ENCODE results near the gene EPC1.
"Not testable (repeated sequence)": the region's sequence is repeated elsewhere in the genome, so short reads cannot be mapped to it uniquely, and the experiment has no call there.

EPC1 gene

DNA sequence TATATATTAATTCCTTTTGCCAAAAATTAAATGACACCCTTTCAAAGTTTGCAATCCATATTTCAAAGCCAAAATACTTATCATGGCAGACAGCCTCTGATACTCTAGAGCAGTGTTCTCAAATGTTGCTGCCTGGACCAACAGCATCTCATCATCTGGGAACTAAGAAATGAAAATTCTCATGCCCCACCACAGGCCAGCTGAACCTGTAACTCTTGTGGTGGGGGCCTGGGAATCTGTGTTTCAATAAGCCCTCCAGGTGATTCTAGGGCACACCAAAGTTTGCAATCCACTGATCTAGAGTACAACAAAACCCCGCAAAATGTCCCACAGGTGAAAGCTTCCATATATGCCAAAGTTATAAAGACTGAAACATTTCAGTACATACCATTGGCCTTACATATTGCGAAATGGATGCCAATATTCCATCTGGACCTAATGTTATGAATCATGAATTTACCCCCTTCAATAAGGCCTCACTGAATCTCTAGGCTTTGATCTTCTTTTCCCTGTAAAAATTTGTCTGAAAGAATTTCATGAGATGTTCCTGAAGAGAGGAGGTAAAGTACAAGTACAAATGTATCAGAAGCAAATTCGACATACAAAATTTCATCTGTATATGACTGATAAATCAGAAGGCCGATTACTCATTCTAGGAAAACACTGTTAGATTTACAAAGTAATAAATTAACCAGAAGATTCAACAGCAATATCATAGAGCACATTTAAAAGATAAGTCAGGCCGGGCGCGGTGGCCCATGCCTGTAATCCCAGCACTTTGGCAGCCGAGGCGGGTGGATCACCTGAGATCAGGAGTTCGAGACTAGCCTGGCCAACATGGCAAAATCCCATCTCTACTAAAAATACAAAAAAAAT, 25.3 kb upstream of the EPC1 start:
- no peak for DNase-seq

DNA sequence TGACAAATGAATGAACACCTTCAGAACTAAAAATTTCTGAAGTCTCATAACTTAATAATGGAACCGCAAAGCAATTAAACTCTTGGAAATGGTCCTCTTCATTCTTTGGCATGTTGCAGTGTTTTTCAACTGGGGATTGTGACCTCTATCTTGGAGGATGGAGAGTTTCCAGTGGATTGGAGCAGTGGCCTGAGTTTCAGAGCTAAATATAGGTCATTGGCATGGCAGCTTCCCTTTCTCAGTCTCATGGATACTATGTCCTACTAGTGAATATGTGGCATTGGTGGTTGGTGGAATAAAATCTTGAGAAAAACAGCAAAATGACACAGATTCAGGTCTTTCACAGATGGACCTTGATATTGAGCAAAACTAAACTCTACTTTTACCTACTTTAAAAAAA, 24.1 kb upstream of the EPC1 start:
- no peak for DNase-seq

DNA sequence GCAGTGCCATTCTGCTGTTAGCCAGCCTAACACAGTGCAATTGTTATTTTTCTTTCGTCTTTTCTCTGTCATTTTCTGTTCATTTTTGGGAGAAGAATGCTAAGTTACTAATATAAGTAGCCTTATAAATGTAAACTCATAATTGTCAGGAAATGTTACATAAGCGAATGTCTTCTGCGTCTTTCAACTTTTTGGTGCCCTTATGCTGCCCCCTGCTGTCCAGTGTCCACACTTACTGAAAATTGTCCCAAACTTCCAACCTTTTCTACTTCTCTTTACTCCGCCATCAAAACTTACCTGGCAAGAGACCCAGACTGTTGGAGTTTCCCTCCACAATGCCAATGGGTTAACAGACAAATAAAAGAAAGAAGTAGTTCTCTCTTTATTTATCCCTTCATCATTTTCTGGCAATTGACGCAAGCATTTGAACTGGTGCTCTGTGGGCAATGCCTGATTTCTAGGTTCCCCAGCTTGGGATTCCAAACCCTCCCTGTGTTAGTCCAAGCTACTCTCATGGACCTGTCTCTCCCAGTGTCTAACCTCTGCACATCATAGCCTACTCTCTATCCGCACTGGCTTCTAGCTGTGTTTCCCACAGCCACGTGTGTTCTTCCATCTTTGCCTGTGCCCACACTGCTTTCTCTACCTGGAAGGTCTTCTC, 21.0 kb upstream of the EPC1 start:
- DNase-seq, result peak; percentile 25

DNA sequence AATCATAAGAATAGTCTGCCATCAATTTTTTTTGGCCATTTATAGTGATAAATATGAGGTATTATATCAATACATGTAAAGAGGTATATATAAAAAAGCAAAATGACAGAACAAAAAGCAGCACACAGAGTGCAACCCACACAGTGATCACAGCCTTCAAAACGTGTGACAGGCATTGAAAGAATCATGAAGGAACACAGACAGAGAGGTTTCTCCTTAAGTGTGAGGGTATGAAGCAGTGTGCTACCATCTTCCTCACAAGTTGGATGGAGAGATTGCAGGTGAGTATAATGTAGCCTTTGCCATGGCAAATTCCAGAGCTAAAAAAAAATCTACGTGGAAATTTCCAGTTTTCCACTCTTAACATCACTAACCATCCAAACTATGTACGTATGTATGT, 19.6 kb upstream of the EPC1 start:
- no peak for DNase-seq

DNA sequence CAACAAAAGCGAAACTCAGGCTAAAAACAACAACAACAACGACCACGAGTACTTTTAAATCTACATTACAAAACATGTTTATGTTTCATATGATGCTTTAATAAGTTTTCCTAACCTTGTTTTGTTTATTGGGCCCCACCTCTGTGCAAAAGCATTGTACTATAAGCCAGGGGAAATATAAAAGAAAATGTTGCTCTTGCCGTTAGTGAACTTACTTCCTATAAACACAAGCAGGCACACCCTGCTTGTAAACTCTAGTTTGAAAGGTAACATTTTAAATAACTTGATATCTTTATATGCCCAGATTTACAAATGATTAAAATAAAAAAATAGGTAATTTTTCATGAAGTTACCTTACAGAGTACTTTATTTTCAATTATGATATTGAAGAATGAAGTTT, 19.2 kb upstream of the EPC1 start:
- no peak for DNase-seq

DNA sequence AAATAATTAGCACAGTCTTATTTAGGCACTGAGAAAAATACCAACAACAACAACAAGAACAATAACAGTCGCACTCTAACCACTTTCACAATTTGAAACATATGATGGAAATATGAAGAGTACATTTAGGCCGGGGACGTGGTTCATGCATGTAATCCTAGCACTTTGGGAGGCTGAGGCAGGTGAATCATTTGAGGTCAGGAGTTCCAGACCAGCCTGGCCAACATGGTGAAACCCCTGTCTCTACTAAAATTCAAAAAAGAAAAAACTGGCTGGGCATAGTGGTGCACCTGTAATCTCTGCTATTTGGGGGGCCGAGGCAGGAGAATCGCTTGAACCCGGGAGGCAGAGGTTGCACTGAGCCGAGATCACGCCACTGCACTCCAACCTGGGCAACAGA, 18.4 kb upstream of the EPC1 start:
- DNase-seq, result not testable (repeated sequence)

DNA sequence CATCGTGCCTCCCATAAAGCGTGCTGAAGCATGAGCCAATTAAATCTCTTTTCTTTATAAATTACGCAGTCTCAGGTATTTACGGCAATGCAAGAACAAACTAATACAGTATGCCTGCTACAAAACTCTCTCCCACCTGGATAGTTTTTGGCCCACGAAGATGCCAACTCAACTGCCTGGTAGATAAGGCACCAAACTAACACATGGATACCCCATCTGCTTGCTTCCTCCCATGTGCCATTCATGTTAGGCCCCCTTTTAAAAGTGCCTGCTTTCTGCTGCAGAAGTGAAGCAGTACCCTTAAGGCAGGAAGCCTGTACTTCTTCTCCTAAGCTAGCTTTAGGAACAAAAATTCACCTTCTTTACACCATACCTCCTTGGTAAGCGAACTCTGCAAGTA, 15.6 kb upstream of the EPC1 start:
- no peak for DNase-seq

DNA sequence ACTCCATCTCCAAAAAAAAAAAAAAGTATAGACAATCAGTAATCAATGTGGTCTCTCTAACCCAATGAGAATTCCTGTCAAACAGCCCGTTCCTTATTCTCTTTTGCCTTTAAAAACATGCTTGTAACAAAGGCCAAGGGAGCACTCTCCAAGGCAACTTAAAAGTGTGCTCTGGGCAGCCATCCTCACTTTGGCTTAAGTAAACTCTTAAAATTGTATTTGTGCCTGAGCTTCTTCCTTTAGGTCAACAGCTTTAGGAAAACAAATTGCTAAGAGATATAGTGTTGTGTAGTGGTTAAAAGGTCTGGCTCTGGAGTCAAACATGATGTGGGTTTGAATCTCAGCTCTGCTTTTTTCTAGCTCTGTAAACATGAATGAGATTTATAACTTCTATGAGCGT, 13.9 kb upstream of the EPC1 start:
- DNase-seq, result no peak

DNA sequence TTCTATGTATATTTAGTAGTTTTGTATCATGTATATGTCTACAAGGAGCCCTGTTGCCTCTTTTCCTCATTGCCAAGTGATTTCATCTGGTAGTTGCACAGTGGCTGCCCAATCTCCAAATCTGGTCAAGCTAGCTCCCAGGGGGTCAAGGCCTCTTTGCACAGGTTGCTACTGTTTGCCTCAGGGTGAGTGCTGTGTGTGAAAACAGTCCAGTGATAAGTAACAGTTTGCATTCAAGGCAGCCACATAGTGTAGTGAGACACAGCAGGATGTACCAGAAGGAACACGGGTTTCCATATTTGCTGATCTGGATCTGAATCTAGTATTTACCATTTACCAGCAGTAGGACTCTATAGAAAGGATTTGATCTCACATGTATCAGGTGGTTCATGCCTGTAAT, 13.3 kb upstream of the EPC1 start:
- no peak for DNase-seq

DNA sequence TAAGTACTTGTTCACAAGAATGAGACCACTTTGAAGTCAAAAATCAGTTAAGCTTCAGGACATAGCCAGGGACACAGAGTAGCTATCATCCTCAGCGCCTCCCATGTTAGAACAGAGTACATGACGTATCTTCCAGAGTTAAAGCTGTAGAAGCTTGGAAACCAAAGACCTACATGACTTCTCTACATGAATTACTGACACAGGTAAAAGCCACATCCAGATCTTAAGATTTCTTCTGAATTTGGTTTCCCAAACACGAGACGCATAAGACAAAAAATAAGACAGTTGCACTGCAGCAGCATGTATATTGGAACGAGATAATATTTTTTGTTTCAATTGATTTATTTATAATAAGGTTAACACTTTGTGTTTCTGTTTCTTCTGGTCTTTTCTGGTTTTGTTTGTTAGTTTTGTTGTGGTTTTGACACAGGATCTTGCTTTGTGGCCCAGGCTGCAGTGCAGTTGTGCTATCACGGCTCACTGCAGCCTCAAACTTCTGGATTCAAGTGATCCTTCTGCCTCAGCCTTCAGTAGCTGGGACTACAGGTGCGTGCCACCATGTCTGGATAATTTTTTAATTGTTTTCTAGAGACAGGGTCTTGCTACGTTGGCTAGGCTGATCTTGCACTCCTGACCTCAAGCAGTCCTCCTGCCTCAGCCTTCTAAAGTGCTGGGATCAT, 10.2 kb upstream of the EPC1 start:
- DNase-seq, result no peak

DNA sequence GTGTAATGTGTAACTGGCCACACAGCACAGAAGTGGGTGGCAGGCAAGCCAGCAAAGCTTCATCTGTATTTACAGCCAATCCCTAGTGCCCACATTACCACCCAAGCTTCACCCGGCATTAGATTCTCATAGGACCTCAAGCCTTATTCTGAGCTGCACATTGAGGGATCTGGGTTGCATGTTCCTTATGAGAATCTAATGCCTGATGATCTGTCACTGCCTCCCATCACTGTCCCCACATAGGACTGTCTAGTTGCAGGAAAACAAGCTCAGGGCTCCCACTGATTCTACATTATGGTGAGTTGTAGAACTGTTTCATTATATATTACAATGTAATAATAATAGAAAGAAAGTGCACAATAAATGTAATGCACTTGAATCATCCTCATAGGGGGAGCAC, 7.7 kb upstream of the EPC1 start:
- not testable (repeated sequence) for DNase-seq

DNA sequence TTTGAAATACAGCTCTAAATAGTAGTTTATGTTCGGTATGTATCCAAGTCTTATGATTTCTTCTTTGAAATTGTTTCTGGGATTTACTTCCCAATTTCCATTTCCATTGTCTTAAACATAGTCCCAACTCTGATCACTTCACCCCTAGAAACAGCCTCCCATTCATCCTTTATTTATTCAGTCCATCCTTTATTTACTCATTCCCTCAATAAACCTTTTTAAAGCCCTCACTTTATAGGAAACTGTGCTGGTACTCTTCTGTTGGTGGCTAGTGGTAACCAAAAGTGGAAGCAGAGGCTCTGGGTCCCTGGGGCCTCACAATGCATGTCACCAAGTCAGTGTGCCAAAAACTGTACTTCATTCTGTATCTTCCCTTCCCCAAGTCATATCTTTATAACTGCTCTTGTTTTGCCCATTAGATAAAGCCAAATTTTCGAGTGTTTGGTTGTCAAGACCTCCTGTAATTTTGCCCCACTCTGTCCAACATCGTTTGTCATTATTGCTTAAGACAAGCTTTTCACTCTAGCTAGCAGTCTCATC, 3.9 kb upstream of the EPC1 start:
- no peak for DNase-seq

DNA sequence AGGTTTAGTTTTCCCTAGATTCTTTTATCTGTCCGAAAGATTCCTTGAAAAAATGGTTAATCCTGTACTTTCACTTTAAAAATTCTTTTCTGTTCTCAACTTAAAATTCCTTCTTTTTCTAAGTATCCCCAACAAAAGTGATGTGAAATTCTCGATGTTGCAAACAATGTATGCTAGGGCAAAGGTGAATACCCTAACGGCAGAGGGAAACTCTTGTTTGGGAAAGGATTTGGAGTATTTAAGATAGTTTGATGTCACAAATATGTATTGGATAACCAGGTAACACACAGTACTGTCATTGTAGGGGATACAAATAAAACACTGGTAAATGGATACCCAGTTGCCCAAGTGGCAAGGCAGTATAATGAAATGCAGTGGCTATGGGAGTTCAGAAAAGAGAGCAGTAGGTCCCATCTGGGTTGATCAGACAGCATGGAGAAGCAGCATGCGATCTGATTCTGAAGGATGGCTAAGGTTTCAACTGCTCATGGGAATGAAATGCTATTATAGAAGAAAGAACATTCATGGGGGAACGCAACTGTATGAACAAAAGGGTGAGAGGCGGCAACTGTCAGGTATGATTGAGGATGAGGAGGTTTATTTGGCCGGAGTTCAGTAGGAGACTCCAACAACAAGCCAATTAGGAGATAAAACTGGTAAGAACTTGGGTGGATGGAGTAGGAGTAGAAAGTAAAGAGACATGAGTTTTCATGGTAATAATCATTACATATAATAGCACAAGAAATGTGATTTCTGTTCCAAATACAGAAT, 3.2 kb upstream of the EPC1 start:
- no peak for DNase-seq

DNA sequence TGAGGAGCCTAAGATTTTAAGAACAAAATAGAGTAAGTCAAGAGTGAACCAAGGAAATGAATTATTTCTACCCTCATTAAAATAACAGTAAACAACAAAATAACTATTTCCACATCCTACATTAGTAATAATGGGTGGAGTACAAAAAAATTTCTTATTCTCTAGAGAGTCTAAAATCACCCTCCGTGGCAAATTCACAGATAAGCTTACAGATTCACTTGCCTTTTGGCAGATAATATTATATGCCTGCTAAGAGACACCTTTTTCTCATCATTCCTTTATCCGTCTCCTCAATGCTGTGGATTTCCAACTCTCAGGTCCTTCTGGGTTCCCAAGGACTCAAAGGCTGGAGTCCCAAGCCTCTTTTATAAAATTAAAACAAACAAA, 2.2 kb upstream of the EPC1 start:
- no peak for DNase-seq

DNA sequence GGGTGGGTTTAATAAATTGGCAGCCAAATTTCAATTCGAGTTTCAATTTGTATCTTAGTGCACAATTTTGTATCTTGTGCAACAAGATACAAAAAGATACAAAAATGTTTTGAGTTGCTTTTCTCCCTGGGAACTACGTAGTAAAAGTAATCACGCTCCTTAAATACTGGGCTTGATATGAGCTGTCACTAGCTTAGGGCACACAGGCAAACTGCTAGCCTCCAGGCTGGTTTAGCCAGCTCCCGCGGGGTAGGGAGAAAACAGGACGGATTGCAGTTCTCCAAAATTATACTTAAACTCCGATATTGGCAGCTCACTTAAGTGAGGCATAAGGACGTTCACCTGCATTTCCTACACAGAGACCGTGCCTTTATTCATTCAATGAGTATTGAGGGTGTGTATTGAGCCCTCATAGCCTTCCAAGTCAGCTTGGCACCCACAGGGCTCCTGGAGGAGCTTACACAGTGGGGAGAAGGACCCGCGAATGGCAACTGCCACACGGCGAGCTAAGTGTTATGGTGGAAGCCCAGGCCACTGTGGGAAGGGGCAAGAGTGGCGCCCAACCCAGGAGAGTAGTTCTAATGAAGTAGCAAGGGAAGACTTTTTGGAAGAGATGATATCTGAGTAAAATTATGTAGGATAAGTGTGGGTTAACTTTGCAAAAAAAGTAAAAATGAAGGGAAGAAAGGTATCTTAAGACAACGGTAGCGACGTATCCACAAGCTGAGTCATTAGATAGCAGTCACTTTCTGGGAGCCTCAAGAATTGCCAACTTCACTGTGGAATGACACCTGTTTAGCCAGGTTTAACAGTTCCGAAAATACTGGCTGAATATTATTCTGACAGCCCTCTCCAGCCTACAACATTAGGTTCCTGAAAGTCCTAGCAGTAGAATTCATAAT, 1.6 kb upstream of the EPC1 start:
- DNase-seq, result no peak

DNA sequence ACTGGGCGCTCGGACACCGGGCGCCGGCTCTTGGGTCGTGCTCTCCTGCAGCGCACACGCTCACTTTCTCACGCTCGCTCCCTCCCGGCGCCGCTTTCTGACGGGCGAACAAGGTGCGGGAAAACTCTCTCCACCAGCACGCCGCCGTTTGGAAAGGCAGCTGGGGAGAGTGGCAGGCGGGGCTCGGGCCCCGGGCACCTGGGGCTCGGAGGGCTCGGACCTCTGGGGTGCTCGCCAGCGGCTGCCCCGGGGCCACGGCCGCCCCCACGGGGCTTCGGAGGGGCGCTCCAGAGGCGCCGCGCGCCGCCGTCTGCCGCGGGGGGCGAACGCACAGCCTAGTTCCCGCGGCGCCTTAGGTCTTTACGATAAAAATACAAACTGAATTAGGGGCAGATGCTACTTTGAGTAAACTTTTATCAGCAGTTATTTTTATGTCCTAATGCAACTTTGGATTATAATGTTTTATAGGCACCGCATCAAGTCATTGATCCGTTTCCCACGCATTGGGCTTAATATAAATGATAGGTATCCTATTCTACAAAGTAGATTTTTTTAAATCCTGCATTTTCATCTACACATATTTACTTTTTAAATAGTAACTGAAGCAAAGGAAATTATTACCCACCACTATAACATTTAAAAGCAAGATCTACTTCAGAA, 535 bp upstream of the EPC1 start:
- no peak for DNase-seq

DNA sequence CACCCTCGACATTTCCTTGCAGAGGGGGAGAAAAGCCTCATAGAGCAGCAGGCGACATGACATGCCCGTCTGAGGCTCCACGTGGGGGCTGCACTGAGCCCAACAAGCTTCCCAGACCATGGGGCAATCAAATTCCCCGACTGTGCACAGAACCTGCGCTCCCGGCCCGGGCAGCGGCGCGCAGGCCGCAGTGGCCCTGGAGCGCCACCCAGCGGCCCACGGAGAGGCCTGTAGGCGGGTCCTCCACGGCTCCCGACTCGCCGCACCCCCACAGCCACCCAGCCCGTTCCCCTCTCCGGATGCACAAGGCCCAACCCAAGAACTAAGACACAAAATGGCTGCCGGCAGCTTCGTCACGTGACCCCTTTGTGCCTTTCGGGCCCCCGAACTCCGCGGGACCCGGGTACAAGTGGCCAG, 816 bp downstream of the EPC1 start:
- DNase-seq, result peak; percentile 84

DNA sequence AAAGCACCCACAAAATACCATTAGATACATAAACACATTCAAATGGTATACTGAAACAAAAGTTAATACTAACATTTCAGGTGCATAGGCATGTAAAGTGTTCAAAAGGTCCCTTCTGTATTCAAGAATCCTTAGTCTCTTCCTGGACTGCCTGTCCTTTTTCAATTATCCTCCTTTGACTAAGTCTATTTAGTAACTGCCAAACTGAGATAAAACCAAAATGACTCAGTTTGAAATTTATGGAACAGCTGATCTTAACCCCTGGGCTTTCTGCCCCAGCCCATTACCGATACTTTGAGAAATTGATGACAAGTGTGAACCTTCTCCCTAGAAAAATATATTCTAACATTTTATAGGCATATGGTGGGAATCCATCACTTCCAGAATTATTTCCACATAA, 5.4 kb downstream of the EPC1 start:
- no peak for DNase-seq

DNA sequence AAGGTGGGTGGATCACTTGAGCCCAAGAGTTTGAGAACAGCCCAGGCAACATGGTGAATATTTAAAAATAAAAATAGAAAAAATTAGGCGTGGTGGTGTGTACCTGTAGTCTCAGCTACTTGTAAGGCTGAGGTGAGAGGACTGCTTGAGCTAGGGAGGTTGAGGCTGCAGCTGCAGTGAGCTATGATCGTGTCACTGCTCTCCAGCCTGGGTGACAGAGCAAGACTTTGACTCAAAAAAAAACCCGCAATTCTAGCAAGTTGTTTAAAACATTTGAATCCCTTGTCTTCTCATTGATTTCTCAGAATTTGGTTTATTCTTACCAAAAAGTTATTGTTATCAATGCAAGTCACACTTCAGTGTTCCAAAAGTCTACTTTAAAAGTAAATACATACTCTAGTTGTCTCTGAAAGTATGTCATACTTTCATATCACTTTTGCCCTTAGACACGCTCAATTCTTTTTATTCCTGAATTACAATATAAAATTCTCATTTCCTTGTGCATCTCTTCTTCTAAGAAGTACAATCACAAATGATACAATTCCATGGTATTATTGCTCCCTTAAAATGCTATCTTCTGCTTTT, 6.3 kb downstream of the EPC1 start:
- no peak for DNase-seq

DNA sequence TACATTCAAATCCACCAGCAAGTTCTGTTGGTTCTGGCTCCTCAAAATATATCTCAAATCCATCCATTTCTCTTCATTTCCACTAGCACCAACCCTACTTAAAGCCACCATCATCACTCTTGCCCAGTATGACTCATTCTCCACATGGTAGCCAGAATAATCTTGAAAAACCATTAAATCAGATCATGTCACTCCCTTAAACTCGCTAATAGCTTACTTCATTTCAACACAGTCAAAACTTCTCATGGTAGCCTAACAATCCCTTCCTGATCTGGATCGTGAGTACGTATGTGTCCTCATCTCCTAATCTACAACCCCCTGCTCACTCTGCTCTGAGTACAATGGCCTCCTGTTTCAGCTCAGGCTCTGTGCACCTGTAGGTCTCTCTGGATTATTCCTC, 8.7 kb downstream of the EPC1 start:
- DNase-seq, result no peak

DNA sequence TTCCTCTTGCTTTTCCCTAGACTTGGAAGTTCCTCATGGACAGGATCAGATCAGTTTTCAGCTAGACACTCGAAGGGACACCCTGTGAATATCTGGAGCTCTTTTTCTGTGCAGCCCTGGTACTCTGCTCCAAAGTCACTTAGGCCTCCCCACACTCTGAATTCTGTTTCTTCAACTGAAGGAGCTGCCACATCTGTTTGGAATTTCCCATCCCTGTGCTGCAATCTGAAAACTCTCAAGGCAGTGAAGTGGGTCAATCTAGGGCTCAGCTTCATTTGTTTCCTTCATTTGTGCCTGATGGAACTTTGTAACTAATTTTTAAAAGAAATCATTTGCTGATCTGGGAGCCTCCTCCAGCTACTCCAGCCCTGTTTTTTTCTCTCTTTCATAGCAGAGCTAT, 9.6 kb downstream of the EPC1 start:
- DNase-seq, result no peak

Data from NCI-H446 treated with DMSO at 0.1 percent for 48 hours (cell line).